ENCODE data around the gene CD58.
"Not testable (repeated sequence)": the region's sequence is repeated elsewhere in the genome, so short reads cannot be mapped to it uniquely, and the experiment has no call there.

GRCh38 chr1:116606067-116606466 lies 35.2 kb upstream of the CD58 start:
- not testable (repeated sequence) for TF ChIP-seq CTCF (IDR thresholded peaks at IDR 0.05; ENCODE audit: insufficient read depth, low read length, poor library complexity, severe bottlenecking); EZH2phosphoT487 (conservative IDR thresholded peaks at IDR 0.05; ENCODE audit: low read length)
